GM13977 (cell line): ENCODE data around the gene BBS5.
A peak's percentile ranks its signal among the peaks of the same experiment; 100 is the strongest.
"Not testable (repeated sequence)": the region's sequence is repeated elsewhere in the genome, so short reads cannot be mapped to it uniquely, and the experiment has no call there.

Experiments
- DNase-seq: peaks from one replicate; pipeline ENCODE4 v3.0.0; 2012; ENCODE audit warnings: low spot score
- CTCF ChIP-seq: IDR thresholded peaks from 2 replicates; pipeline ENCODE4 v1.5.1; 2012; ENCODE audit warnings: mild to moderate bottlenecking, control low read depth; ENCODE audit not compliant: insufficient read depth; ENCODE audit errors: extremely low read depth, missing control alignments
- in situ Hi-C: fragments of 300-500 bp; cut with MboI; formaldehyde crosslinking; loops from one replicate; pipeline ENCODE4 v1.12.0; 2022; ENCODE audit warnings: low sequenced_read_pairs, low pct_unique_long_range_greater_than_20kb, mixed read lengths, inconsistent platforms; ENCODE audit not compliant: unreplicated experiment

The BBS5 gene

GRCh38 chr2:169479257-169480078, at the start of gene BBS5:
Gene BBS5, plus strand, starts transcription at chr2:169479494. Its CDS starts 60 bp downstream, at chr2:169479554.
- in situ Hi-C loops: no loop called here
- DNase-seq: peak; percentile 88
- peak; percentile 55 for TF ChIP-seq CTCF

GRCh38 chr2:169431772-169432171, 47.5 kb upstream of the BBS5 start:
- in situ Hi-C loops, DNase-seq: not testable (repeated sequence)

GRCh38 chr2:169434236-169434635, 45.1 kb upstream of the BBS5 start:
- DNase-seq, in situ Hi-C loops: not testable (repeated sequence)

- no peak for TF ChIP-seq CTCF
- DNase-seq: no peak
- in situ Hi-C loops: no loop called here
Observed at GRCh38 chr2:169438466-169439072, 40.7 kb upstream of the BBS5 start.

GRCh38 chr2:169439900-169440299, 39.4 kb upstream of the BBS5 start:
- in situ Hi-C loops: no loop called here
- no peak for DNase-seq
- no peak for TF ChIP-seq CTCF

- DNase-seq: no peak
- in situ Hi-C loops: no loop called here
Observed at GRCh38 chr2:169446452-169446851, 32.8 kb upstream of the BBS5 start.

GRCh38 chr2:169448316-169448715, 31.0 kb upstream of the BBS5 start:
- TF ChIP-seq CTCF: no peak
- no peak for DNase-seq
- in situ Hi-C loops: no loop called here

More at GRCh38 chr2:169446452-169446851, 32.8 kb upstream of the BBS5 start:
- TF ChIP-seq CTCF: no peak

- TF ChIP-seq CTCF: no peak
- in situ Hi-C loops: no loop called here
- DNase-seq: no peak
Observed at GRCh38 chr2:169448865-169449264, 30.4 kb upstream of the BBS5 start.
